Stimulated activated CD8-positive, alpha-beta memory T cell treated with anti-CD3 and anti-CD28 coated beads, Interleukin-4, amount 100 ng/mL, for 24 hours (primary cell): ENCODE results near the gene FARS2.

Experiments
- DNase-seq: peaks from one replicate; pipeline ENCODE4 v3.0.0-alpha.2; 2020; ENCODE audit warnings: low read depth

FARS2 gene

DNA sequence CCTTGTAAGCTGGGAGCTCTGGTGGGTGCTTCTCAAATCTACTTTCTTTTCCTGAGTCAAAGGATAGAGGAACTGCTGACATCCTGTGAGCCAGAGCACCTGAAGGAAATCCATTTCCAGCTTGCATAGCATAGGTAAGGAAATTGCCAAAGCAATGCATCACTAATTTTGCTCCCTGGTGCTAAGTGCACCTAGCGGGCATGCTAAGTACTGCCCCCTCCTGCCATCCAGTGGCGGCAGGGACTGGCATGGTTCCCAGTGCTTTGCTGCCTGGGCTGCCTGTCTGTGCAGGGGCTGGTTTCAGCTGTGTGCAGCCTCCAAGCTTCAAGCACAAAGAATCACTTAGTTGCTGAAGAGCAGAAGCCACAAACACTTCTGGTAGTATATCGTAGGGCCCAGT lies 63.9 kb downstream of the FARS2 start:
- no peak for DNase-seq

DNA sequence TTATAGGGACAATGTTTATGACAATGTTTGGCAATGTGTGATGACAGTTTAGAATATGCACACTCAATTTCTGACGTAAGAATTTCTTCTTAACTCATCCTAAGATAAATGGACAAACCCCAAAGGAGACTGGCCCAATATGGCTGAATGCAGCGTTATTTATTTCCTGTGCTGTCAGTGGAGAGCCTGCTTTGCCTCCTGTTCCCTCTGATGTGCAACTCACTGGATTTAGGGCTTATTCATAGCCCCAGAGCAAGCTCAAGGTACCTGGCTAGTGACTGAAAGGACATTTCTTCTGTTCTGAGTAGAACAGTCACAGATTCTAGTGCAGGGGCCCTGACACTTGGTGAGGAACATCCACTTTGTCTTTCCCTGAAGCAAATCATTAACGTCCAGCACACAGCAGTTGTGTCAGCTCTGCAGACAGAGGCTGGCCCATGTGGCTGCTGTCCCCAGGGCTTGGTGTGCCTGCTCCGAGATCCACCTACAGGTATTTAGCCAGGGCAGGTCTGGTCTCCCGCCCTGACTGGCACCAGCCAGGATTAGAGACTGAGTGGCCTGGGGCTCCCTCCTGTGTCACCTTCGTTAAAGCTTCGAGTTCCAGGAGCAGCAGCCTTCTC lies 64.8 kb downstream of the FARS2 start:
- DNase-seq, result no peak

DNA sequence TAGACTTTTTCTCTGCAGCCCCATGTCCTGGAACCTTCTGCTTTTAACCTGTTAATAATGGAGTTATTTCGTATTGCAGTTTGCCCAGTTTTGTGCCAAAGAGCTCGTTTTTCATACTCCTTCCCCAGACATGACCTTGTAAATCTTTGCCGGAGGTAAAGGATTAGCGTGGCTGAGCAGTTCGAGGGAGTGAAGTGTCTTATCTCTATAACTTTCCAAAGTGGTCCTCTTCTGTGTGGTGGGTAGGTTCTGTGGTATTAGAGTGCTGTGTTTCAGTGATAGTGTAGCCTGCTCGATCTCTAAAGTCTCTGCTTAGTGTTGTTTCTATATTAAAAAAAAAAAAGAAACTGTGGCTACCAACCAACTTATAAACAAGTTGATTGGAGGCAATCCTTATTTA lies 67.5 kb downstream of the FARS2 start:
- DNase-seq, result no peak

DNA sequence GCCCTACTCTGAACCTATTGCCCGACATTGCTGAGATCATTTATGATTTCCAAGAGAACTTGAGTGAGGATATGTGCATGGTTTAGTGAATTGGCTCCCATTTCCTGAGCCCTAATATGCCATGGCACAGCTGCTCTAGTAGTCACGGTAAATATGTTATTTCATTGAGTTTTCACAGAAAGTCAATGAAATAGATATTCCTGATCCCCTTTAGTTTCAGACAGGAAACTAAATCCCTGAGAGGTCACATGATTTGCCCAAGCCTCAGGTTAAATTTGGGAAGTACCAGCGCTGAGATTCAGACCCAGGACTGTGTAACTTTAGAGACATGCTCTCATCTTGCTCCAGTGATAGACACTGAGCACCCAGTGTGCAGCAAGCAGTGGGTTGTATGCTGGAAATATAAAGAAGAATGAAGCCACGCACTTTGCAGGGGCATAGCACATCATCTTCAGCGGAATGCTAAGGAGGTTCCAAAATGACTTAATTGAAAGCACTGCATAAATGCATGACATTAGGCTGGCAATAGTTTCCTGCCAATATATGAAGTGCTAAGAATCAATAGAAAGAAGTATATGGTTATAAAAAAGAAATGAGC lies 70.6 kb downstream of the FARS2 start:
- no peak for DNase-seq

DNA sequence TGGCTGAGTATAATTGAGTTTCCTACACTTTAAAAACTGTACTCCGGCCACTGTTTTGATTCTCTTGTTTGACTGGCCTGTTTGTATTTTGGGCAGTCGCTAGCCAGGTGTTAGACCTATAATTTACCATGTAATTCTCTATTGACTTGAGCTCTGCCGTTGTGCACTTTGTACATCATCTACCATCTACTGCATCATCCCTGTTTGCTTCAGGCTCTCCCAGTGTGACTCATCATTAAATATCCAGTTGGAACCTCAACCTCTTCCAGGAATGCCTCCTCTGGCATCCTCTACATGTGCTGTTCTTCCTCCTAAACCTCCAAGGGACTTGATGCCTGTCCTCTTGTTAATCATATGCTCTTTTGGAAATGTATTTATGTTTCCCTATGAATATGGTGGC lies 72.3 kb downstream of the FARS2 start:
- DNase-seq, result no peak

DNA sequence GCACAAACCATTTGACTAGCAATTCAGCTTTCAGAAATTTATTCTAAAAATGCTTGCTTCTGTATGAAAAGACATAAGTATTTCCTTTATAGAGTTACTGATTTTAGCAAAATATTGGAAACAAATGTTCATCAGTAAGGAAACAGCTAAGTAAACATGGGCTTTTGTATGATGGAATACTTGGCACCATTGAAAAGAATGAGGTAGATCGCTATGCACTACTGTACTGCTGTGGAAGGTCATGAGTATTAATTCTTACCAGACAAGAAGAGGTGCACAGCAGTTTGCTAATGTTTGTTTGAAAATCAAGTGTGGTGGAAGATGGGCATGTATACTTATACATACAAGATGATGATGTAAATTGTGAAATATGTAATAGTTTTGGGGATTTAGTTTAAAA lies 73.0 kb downstream of the FARS2 start:
- no peak for DNase-seq

DNA sequence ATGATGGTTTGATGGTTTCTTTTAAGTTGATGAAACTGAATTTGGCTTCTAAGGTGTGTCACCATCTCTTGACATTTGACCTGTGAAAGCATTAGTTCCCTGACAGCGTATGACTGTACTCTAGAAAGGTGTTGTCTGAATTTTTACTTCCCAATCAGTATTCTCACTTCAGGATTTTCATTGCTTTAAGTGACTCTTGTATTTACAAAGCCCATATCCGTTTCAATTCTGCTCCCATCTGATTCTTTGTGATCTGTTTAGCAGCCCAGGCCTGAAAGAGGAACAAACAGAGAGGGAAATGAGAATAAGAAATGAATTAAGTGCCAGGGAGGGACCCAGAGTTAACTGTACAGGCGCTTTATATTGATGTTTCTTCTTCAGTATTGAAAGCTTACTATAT lies 73.7 kb downstream of the FARS2 start:
- no peak for DNase-seq

DNA sequence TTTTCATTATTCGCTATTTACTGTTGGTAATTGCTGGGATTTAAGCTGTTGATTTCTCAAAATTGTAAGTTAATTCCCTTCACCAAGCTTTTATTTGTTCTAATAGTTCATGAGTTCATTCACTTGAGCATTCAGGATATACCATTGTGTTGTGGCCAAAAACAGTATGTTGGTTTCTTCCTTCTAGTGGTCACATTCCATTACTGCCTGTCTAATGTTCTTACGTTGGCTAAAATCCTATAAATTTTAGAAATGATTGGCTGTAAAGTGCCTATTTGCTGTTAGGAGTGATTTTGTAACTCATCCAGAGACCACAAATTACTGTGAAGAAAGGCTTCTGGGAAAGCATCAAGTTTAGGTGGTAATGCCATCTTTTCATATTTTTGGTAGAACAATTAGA lies 76.3 kb downstream of the FARS2 start:
- no peak for DNase-seq

DNA sequence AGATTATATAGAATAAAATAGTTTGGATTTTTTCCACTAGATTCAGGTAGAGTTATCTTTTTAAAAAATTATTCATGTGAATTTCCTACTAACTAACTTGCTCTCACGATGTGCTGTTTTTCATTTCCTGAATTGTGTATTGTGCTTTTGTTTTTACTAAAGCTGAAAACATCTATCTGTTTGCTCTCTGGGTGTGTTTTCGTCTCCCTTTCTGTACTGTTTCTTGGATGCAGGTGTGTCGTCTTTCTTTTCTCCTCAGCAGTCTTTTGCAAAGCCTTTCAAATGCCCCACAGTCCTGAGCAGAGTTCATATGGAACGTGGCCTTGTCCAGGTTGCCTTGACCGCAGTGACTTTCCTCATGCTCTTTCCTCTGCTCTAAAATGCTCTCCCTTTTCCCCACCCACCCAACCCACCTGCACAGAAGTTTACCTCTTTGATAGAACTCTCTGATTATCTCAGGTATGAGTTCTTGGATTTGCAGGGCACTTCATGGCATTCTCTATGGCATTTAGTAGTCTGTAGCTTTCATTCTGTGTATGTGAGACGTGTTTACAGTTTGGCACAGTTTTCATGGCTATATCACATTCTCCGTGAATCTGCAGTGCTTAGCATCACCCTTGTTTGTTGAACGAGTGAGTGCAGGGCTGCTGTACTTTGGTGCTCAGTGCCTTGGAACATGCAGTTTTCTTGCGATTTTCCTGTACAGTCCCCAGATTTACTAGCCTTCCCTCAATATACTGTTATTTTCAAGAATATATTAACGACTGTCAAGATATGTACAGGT lies 77.1 kb downstream of the FARS2 start:
- DNase-seq, result no peak

DNA sequence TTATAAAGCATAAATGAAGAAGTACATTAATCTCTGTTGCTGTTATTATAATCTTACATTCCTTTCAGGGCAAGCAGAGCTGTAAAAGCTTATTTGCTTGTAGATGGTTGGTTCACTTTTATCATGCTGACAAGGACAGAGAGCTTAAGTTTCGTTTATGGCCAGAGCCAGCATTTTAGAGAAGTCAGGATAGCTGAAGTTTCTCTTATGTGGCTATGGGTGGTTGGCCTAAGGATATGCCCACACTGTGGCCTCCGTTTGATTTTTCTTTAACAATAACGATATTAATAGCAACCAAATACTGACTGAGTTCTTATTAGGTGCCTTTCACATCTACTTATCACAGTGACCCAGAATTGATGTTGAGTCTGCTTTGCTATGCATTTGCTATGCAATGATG lies 78.5 kb downstream of the FARS2 start:
- DNase-seq, result no peak

DNA sequence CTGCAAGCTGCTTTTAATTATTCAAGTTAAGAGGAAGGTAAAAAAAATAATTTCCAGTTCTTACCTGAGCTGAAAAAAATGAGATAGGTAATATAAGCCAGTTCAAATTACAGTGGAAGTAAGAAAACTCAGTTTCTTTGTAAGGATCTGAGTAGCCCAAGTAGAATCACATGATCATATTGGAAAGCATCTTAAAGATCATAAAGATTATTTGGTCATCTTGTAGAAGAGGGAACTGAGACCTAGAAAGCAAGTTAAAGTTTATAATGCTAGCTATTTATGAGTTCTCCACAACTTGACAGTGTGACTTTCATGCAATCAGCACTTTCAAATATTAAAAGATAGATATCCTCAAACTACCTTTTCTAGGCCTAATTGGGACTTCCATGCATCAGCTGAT lies 80.5 kb downstream of the FARS2 start:
- DNase-seq, result no peak

DNA sequence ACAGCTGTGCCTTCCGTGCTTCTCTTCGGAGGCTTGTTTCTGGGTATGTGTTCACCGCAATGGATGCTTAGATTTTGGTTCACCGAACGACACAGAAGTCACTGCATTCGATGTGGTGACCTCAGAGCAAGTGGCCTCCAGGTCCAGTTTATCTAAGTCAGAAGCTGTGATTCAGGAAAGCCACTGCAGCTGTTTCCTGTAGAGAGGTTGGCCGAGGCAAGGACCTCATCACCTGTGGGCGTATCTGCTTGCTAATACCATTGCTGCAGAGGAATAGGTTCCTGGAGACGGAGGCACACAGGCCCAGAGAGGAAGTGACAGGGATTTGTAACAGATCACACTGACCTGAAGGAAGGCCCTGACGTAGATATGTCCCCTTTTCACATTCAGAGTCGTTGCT lies 82.7 kb downstream of the FARS2 start:
- DNase-seq, result no peak

DNA sequence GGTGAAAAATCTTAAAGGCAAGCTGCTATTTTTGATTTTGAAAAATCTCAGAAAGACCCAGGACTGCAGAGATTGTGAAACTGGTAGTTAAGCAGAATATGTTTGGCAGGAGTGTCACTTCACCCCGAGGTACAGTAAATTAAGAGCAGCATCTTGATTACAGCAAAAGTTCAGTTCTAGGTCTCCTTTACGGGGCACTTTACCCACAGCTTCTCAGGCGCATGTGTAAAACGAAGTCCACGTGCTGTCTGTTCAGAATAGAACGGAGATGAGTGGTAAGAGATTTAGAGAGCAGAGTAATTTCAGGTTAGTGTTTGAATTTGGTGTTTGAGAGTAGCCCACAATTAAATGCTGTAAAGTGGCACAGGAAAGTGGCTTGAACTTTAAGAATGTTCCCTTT lies 84.0 kb downstream of the FARS2 start:
- DNase-seq, result no peak

DNA sequence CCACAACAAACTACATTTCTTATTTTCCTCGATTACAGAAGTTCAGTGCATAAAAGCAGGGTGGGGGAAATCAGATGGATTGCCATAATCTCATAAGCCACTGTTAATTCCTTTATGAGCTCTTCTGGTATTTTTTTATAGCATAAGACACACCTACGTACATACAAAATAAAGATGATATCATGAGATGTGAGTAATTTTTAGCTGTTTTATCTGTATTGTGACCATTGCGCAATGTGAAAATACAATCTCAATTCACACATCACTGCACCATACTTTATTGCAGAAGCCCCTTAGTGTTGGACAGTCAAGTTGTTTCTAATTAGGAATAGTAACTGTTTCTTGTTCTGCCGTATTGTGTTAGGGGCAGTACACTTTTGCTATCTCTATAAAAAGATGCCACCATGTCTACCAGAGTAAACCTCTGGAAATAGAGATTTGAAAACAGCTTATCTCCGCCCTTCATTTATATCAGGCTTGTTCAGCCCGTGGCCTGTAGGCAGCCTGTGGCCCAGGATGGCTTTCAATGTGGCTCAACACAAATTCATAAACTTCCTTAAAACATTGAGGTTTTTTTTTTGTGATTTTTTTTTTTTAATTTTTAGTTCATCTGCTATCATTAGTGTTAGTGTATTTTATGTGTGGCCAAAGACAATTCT lies 90.4 kb downstream of the FARS2 start:
- no peak for DNase-seq

DNA sequence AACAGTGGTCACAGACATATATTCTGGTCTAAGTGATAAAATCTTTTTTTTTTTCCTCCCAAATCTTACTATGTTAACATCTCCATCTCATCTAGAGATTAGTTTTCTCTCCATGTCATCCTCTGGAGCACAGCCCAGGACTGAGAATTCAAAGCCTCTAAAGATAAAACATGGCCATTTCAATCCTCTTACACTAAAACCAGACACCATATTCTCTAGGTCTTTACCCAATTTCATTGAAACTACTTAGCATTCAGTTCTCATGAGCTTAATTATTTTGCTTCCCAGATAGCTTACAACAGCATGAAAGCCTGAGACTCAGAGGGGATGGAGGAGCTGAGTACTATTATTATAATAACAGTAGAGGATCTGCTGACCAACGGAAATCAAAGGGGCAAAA lies 92.7 kb downstream of the FARS2 start:
- no peak for DNase-seq

DNA sequence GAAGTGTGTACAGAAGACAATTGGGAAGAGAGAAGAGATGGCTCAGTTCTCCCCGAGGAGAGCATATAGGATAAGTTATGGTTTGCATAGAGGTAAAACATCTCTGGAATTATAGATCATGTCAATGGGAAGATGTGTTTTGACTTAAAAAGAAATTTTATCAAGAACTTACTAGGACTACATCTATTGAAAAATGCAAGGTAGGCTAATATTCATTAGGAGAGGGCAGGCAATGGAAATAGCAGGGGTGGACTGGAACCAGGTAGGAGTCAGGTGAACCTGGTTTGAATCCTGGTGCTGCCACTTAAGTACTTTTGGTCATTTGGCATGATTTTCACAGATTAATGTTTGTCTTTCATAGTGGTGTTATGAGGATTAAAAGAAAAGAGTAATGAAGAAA lies 96.2 kb downstream of the FARS2 start:
- no peak for DNase-seq

DNA sequence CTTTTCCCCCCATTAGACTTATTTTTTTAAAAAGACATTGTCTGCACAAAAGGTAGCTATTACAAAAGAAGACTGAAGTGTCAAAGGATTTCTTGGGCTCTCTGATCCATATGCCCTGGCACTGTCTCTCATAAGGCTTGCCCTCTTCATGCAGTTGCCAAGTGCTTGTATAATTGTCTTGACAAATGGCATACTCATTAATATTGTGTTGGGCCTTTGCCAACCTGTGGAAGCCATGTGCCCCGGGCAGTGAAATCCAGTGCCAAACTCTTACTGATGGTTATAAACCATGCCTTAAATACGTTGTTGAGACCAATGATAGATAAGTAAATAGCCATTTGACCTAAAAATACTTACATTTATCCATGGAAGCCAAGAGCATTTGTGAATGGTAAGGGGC lies 98.1 kb downstream of the FARS2 start:
- DNase-seq, result no peak

DNA sequence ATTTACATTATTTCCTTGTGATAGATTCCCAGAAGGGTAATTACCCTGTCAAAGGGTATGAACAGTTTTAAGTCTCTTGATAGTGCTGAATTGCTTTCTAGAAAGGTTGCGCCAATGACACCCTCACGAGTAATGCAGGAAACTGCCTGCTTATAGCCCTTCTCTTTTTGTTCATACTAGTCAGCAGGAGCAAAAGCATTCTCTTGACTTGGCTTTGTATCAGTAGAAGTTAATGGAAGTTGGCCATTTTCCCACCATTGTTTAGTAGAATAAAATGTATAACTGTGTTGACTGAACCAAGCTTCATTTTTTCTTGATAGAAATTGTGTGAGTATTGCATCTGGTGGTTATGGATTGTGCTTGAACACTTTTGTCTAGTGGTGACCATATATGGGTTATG lies 100.1 kb downstream of the FARS2 start:
- no peak for DNase-seq

DNA sequence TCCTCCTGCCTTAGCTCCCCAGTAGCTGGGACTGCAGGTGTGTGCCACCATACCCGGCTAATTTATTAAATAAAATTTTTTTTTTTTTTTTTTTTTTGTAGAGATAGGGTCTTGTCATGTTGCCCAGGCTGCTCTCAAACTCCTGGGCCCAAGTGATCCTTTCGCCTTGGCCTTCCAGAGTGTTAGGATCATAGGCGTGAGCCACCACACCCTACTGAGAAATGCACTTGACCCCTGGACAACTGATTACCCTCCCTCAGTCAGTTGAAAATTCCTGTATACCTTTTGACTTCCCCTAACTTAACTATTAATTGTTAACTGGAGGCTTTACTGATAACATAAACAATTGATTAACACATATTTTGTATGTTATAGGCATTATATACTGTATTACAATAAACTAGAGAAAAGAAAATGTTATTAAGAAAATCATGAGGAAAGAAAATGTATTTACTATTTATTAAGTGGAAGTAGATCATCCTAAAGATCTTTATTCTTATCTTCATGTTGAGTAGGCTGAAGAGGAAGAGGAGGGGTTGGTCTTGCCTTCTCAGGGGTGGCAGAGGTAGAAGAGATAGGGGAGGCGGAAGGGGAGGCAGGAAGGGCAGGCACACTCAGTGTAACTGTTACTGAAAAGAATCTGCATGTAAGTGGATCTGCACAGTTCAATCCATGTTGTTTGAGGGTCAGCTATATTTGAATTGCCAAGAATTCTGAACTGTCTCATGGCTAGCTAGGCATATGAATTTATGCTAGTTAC lies 104.3 kb downstream of the FARS2 start:
- DNase-seq, result no peak

DNA sequence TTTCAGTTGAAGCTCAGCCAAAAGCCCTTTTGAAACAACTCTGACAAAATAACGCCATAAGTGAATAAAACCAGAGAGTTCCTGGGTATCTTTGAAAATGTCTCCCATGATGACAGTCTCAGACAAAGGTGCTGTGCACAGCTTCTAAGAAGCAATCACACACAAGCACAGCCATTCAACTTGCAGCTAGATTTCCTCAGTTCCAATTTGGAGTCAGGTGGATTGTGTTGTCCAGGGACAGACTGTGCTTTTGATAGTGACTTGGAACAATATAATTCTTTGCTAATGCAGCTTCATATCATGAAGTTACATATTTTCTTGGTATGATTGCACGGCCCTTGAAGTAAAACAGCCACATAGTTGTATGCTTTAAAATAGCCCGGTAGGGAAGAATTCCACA lies 105.6 kb downstream of the FARS2 start:
- DNase-seq, result no peak

DNA sequence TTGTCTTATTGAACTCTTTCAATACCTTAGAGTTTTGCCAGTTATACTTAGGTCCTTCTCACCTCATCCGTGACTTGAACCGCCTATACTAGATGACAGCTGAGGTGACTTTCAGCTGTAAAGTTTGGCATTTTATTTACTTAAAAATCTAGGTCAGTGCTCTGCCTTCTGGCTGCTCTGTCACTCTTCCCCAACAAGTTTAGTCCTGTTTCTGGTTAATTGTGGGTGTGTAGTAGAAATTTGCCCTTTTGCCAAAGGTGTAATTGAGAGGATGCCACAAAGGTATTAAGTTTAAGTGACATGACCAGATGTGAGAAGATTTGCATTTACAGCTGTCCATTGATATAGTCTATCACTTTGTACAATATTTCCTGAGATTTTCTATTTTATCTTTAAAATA lies 106.2 kb downstream of the FARS2 start:
- no peak for DNase-seq

DNA sequence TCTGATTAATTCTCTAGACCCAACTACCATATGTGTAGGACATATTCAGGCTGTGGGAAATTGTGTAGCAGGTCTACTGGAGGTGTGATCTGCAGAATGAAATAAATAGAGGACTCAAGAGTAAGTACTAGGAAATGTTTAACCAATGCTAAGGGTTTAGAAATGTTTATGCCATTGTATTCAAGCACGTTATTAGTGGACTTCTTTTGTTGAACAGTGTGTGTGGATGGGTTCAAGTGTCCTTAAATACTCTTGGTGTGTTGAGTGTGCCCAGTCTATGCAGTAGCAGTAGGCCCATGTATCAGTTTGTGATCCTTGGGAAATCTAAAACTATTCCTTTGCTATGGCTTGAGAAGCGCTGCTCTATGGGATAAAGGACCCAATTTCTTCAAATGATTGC lies 112.1 kb downstream of the FARS2 start:
- no peak for DNase-seq
